ENCODE data around the gene CRYBB1. TPM values are rescaled to one million over a fixed set of nuclear protein-coding genes. Genes with fewer than 3 reads are reported as not detected.

CRYBB1 gene
- polyA plus RNA-seq, 3 donors: 0.33 to 1.6 (median 0.78) TPM

DNA sequence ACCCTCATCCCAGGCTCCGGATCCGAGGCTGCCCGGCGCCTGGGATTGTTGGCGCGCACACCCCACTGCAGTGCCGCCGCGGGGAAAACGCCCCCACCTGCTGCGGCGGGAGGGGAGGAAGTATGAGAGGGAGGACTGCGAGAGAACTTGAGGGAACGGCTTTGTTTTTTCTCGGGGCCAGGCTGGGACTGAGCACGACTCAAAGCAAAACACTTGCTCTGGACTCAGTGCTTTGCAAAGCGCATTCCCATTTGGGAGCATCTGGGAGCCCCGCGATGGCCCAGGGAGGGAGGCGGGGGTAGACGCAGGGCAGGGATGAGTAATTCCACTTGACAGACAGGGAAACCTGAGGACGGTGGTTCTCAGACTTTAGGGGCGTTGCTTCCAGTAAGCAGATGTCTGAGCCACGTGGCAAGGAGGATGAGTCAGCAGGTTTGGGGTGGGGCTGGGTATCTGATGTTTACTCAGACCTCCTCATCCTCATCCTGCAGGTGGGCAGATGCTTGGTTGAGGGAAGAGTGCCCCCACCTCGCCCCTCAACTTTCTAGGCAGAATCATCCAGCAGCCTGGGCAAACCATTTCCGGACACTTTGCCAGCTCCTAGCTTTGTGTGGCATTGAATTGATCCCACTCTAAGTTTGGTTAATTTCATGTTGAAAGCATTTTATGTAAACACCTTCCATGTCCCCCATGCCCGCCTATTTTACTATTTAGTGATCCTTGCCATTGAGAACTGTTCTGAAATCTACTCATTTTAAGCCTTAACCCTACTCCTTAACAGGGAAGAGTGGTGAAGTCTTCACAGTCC lies 41.0 kb upstream of the CRYBB1 start:
- H3K4me3 Mint-ChIP-seq: peak overlapping the region; percentile 83 to 93
- peak overlapping the region in 2 of 3 experiments; percentile 10 to 68 for H3K4me3 ChIP-seq (replicated peaks in 1 of 3; ENCODE audit: low read depth in 2 of 3, low read length in 3 of 3)
- H3K27me3 Mint-ChIP-seq (ENCODE audit: low read depth in 3 of 3): peaks cover 35 to 43% (median 40%) of the 10 kb centered on the region in 3 donors
- peak; percentile 64 to 86 (median 73) for DNase-seq
- H3K27ac Mint-ChIP-seq: peak overlapping the region in 4 of 7 donors; percentile 26 to 72 (median 68)
- H3K9me3 ChIP-seq (replicated peaks in 1 of 2; ENCODE audit: control insufficient read depth in 1 of 2, insufficient read depth in 1 of 2, low read length in 2 of 2): peaks cover 0 to 3% of the 10 kb centered on the region in 2 donors
- no peaks in the 10 kb centered on the region for H4K20me1 ChIP-seq (ENCODE audit: insufficient read depth, low read length)
- H2AFZ ChIP-seq (ENCODE audit: insufficient read depth, low read depth, low read length, poor library complexity, severe bottlenecking): peak overlapping the region; percentile 78
- 0% methylated on average over 23 of the region's 27 CpGs for WGBS (ENCODE audit: insufficient coverage)
- H3K27me3 ChIP-seq (ENCODE audit: control insufficient read depth in 2 of 2, insufficient read depth in 2 of 2, low read length in 2 of 2): peaks cover 18 to 28% of the 10 kb centered on the region in 2 donors
- peak overlapping the region; percentile 80 for H3K4me2 ChIP-seq (replicated peaks; ENCODE audit: extremely low read depth, low read length, poor library complexity, severe bottlenecking)
- H3K27ac ChIP-seq (ENCODE audit: low read depth in 1 of 2, low read length in 2 of 2): no peak overlapping the region
- intact Hi-C loops (cut with micrococcal nuclease): loop anchor here in 1 of 2 donors (10.0 kb wide), 1 partner anchor 264 kb away; no protein-coding TSS in a partner anchor
- H3K9me3 Mint-ChIP-seq: peaks cover 0 to 7% (median 0%) of the 10 kb centered on the region in 7 donors
- peaks cover 27 to 35% of the 10 kb centered on the region in 2 donors for H3K4me1 ChIP-seq (ENCODE audit: control insufficient read depth in 1 of 2, insufficient read depth in 2 of 2, low read length in 2 of 2)
- H3K4me1 Mint-ChIP-seq: peaks cover 37% of the 10 kb centered on the region
- TF ChIP-seq, protein P1, sequence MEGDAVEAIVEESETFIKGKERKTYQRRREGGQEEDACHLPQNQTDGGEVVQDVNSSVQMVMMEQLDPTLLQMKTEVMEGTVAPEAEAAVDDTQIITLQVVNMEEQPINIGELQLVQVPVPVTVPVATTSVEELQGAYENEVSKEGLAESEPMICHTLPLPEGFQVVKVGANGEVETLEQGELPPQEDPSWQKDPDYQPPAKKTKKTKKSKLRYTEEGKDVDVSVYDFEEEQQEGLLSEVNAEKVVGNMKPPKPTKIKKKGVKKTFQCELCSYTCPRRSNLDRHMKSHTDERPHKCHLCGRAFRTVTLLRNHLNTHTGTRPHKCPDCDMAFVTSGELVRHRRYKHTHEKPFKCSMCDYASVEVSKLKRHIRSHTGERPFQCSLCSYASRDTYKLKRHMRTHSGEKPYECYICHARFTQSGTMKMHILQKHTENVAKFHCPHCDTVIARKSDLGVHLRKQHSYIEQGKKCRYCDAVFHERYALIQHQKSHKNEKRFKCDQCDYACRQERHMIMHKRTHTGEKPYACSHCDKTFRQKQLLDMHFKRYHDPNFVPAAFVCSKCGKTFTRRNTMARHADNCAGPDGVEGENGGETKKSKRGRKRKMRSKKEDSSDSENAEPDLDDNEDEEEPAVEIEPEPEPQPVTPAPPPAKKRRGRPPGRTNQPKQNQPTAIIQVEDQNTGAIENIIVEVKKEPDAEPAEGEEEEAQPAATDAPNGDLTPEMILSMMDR (IDR thresholded peaks at IDR 0.05): no peak
- no peaks in the 10 kb centered on the region for H3K36me3 ChIP-seq (replicated peaks in 1 of 2; ENCODE audit: control insufficient read depth in 1 of 2, insufficient read depth in 2 of 2, low read length in 2 of 2)
- peak overlapping the region; percentile 12 for H3K9ac ChIP-seq (ENCODE audit: insufficient read depth, low read length, poor library complexity, severe bottlenecking)
- peaks cover 0 to 2% of the 10 kb centered on the region in 2 donors for H3K36me3 Mint-ChIP-seq
- no peaks in the 10 kb centered on the region for H3K79me2 ChIP-seq (ENCODE audit: insufficient read depth, low read length)

DNA sequence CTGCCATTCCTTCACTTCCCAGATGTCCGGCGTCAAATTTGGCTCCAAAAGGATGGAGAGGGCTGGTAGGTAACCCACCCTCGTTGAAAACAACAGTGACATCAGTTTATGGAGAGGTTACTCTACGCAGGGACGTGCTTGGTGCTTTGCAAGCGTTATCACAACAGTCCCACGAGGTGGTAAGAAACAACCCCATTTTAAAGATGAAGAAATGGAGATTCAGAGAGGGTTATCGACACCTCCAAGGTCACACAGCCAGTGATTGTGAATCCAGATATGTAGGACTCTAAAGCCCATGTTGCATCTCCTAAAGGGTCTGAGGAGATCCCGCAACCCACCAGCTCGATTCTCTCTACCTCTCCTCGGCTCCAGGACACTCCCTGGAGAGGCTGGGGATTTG lies 40.3 kb upstream of the CRYBB1 start:
- Histone ChIP-seq H3K9me3 (replicated peaks in 1 of 2; ENCODE audit: control insufficient read depth in 1 of 2, insufficient read depth in 1 of 2, low read length in 2 of 2) (peaks cover 0 to 3% of the 10 kb centered on the region in 2 donors), H3K4me2 (replicated peaks; ENCODE audit: extremely low read depth, low read length, poor library complexity, severe bottlenecking) (peak overlapping the region; percentile 80), H3K36me3 (replicated peaks in 1 of 2; ENCODE audit: control insufficient read depth in 1 of 2, insufficient read depth in 2 of 2, low read length in 2 of 2) (no peaks in the 10 kb centered on the region), H4K20me1 (ENCODE audit: insufficient read depth, low read length) (no peaks in the 10 kb centered on the region), H3K4me3 (replicated peaks in 1 of 3; ENCODE audit: low read depth in 2 of 3, low read length in 3 of 3) (peak overlapping the region in 2 of 3 experiments; percentile 10 to 68), H3K9ac (ENCODE audit: insufficient read depth, low read length, poor library complexity, severe bottlenecking) (no peak overlapping the region), H3K79me2 (ENCODE audit: insufficient read depth, low read length) (no peaks in the 10 kb centered on the region), H3K27ac (ENCODE audit: low read depth in 1 of 2, low read length in 2 of 2) (no peak overlapping the region), H2AFZ (ENCODE audit: insufficient read depth, low read depth, low read length, poor library complexity, severe bottlenecking) (no peak overlapping the region), H3K27me3 (ENCODE audit: control insufficient read depth in 2 of 2, insufficient read depth in 2 of 2, low read length in 2 of 2) (peaks cover 18 to 28% of the 10 kb centered on the region in 2 donors), H3K4me1 (ENCODE audit: control insufficient read depth in 1 of 2, insufficient read depth in 2 of 2, low read length in 2 of 2) (peaks cover 27 to 35% of the 10 kb centered on the region in 2 donors)
- WGBS (ENCODE audit: insufficient coverage): 20% methylated on average over 1 of the region's 11 CpGs
- peak overlapping the region in 1 of 7 donors; percentile 68 for H3K27ac Mint-ChIP-seq
- peaks cover 0 to 7% (median 0%) of the 10 kb centered on the region in 7 donors for H3K9me3 Mint-ChIP-seq
- intact Hi-C loops (cut with micrococcal nuclease): loop anchor here in 1 of 2 donors (10.0 kb wide), 1 partner anchor 263 kb away; no protein-coding TSS in a partner anchor
- DNase-seq: no peak
- peaks cover 0 to 2% of the 10 kb centered on the region in 2 donors for H3K36me3 Mint-ChIP-seq
- peaks cover 35 to 43% (median 43%) of the 10 kb centered on the region in 3 donors for H3K27me3 Mint-ChIP-seq (ENCODE audit: low read depth in 3 of 3)
- H3K4me1 Mint-ChIP-seq: peaks cover 37% of the 10 kb centered on the region
- peak overlapping the region; percentile 83 to 93 for H3K4me3 Mint-ChIP-seq
- TF ChIP-seq, protein P1 (IDR thresholded peaks at IDR 0.05): no peak

Measured in CD14-positive monocyte (primary cell).